HTERT RPE-1 (cell line): ENCODE results near the gene OCA2.
"Not testable (repeated sequence)": the region's sequence is repeated elsewhere in the genome, so short reads cannot be mapped to it uniquely, and the experiment has no call there.

ENCODE experiments used
- in situ Hi-C: fragments of 300-500 bp; cut with MboI; formaldehyde crosslinking; loops from 4 replicates; pipeline ENCODE4 v1.14.3; 2020; ENCODE audit warnings: low sequenced_read_pairs

The OCA2 gene

DNA sequence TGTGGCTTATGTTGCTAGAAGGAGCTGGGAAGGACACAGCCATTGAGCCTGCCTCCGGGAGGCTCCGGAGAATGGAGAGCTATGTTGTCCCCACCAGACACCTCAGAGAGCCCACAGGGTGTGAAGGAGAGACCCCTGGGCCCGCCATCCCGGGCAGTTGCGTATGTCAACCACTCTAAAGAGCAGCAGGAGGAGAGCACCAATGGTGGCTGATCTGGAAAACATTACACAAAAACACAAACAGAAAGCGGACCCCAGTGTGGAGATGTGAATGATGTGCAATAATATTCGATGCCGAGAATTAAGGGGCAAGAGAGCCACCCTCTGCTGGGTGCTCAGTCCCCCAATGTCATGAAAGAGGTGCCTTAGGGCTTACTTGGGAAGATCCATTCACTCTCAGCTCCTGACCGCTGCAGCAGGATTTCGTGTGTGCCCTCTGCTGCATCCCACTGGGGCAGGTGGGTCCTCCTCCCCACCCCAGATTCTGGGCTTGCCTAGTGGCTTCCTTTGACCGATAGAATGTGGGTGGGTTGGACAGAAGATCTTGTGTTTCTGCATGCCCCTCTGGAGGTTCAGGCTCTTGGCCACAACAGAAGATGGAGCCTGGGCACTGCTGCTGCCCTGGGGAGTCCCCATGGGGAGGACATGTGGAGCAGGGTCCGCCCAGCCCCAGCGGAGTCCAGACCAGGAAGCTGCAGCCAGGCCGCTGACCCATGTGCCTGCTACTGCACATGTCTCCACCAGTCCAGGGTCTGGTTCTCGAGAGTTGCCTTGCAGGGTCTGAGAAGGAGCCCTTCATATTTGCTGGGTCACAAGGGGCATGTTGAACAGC, 245.3 kb downstream of the OCA2 start:
- in situ Hi-C loops, result no loop called here

DNA sequence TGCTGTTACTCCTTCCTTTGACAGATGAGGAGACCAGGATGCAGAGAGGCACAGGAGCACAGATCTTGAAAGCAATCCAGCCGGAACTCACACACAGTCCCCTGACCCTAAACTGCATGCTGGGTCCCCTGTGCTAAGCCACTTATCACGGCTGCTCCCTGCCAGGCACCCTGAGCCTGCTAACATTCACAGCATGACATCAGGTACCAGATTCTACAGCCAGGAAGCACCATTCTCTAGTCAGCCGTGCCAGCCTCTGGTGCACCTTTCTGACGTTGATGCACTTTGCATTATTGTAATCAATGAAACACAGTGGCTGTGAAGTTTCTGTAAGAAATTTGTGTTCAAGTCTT, 247.3 kb downstream of the OCA2 start:
- in situ Hi-C loops, result no loop called here

DNA sequence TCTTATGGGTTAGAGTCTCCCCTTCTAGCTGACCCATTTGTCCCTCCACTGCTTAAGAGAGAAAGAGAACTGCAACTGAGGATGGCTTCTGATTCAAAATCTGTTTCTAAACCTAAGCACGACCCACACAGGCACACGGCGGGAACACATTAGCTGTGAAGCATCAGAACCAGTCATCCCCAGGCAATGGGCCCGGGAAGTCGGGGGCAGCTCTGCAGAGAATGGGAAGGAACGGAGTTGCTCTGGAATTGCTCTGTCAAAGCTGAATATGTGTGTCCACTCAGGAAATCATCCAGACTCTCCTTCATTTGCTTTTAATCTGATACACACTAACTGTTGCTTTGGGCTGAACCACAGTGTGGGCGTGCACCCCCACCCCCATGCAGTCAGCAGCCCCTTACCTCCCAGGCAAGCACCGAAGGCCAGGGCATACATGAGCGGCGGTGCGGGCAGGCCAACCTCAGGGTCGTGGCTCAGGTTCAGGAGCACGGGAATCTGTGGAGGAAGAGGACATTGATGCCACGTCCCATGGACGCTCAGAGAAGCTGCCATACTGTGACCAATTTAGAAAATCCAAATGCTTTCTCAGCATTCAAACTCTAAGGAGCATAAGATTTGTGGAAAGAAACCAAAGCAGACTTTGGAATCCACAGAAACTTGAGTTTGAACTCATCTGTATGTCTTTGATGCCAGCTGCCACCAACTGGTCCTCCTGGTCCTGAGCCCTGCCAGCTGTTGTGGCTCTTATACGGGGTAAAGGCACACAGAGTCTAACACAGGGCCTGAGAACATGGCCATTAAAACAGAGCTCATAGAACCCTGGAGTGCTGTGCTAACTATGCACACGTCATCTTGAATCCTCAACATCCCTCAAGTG, 247.9 kb downstream of the OCA2 start:
- in situ Hi-C loops, result no loop called here

- in situ Hi-C loops, result no loop called here
Measured at GRCh38 chr15:27850050-27850449, 249.1 kb downstream of the OCA2 start.

DNA sequence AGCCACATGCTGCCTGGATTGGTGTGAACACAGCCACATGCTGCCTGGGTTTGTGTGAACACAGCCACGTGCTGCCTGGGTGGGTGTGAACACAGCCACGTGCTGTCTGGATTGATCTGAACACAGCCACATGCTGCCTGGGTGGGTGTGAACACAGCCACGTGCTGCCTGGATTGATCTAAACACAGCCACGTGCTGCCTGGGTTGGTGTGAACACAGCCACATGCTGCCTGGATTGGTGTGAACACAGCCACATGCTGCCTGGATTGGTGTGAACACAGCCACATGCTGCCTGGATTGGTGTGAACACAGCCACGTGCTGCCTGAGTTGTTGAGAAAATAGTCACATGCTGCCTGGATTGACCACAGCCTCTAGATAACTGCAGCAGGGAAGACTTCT, 250.2 kb downstream of the OCA2 start:
- in situ Hi-C loops, result not testable (repeated sequence)

GRCh38 chr15:27847775-27848710, 251.1 kb downstream of the OCA2 start:
- in situ Hi-C loops, result no loop called here

DNA sequence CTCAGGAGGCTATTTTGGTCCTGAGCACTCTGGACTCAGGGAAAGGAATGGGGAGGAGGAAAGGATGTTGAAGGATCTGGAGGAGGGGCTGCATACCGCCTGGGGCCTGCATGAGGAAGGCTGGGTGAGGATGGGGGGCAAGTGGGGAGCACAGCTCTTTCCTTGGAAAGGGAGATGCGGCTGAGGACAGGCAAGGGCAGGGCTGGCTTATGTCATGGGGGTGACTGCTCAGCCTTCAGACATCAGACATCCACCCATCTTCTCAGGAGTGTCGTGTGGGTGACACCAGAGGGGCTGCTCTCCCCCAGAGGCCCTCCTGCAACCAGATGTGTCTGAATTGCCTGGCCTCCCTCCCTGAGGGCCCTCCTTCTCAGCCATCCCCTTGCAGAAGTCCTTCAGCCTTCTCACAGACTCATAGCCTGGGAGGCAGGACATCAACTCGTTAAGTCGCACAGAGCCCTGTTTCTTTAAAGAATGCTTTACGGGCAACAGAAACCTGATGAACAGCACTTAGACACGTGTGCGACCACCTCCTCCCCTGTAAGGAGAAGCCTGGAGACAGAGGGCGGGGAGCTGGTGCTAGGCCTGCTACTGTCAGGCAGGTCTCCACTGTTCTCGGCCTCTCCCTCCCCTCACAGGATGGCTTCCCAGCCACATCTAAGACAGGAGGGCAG, 252.3 kb downstream of the OCA2 start:
- in situ Hi-C loops, result no loop called here

GRCh38 chr15:27845535-27846369, 253.4 kb downstream of the OCA2 start:
- in situ Hi-C loops, result no loop called here

DNA sequence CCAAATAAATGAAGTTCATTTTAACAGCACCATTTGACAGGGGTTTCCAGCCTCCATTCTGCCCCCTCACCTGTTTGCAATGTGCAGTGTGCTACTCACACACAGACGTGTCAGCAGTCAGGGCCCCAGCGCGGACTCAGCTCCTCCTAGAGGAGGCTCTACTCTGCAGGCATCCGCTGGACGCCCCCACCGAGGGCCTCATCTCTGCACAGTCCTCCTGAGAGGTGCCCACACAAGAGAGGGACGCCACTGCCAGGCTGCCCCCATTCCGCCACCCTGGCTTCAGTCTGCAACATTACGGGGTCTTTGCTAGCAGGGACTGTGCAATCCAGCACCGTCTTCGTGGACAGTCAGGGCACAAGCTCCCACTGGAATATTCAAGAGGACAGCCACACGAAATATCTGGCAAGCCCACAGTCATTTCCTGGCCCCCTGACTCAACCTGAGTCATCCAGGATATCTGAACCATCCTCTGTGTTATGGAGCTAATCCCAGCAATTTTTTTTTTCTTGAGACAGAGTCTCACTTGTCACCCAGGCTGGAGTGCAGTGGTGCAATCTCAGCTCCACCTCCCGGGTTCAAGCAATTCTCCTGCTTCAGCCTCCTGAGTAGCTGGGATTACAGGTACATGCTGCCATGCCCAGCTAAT, 255.0 kb downstream of the OCA2 start:
- in situ Hi-C loops, result no loop called here

DNA sequence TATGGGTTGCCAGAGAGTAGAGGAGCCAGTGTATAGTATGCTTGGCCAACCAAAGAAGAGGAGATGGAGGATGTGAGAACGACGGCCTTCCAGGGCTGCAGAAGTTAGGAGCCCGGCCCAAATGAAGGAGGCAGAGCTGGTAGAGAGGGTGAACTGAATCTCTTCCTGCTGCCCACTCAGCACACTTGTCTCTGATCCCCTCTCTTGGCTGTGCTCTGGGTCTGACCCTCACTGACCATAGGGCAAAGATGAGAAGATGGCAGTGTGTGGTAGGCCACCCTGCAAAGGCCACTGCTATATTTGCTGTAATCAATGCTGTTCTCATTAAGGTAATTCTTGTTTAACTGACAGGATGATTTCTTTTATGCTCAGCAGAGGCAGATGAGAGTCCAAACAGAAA, 256.0 kb downstream of the OCA2 start:
- in situ Hi-C loops, result no loop called here

DNA sequence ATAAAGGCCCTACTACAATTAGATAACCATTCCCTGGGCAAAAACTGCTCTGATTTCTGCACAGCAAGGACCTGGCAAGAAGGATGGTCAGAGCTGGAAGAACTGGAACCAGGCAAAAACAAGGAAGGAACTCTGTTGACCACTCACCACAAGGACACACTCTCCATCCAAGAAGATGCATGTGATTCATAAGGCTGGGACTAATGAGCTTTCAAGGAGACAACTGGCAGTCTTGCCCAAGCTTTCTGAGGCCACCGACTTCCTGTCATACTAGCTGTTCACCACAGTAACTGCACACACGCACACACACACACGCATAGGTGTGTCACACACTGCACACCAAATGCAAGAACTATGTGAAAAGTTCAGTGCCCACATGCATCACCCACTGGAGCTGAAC, 256.6 kb downstream of the OCA2 start:
- in situ Hi-C loops, result no loop called here

DNA sequence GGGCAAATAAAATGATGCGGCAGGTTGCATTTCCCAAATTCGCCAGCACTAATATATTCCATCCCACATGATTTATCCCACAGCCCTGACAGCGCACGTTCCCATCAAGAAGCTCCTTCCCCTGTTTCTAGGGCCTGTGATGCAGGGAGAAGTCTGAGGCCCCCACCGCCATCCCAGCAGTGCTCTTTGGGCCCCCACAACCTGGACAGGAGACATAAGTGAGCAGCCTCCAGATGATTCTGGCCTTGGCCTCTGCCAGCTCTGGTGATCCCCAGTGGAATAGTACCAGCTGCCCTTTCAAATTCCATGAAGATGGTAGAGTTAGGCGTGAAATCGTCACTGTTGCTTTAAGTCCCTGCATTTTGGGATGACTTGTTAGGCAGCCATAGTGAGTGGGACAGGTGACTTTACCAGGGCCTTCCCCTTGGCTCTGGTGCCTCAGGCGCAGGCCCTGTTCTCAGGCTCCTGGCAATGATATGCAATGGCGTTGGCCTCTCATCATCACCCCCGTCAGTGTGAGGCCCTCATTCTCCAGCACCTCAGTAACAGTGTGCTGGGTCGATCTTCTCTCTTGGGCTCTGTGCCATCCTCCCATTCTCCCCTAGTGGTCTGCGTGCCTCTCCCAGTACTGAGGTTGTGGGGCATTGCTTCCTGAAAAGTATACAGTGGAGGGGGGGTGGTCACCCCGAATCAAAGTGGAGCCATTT, 263.7 kb downstream of the OCA2 start:
- in situ Hi-C loops, result no loop called here

GRCh38 chr15:27834684-27835083, 264.4 kb downstream of the OCA2 start:
- in situ Hi-C loops, result no loop called here

- in situ Hi-C loops, result no loop called here
Measured at GRCh38 chr15:27833974-27834373, 265.1 kb downstream of the OCA2 start.

GRCh38 chr15:27833178-27833577, 265.9 kb downstream of the OCA2 start:
- in situ Hi-C loops, result no loop called here

- in situ Hi-C loops, result no loop called here
Measured at GRCh38 chr15:27832237-27832596, 266.9 kb downstream of the OCA2 start.

DNA sequence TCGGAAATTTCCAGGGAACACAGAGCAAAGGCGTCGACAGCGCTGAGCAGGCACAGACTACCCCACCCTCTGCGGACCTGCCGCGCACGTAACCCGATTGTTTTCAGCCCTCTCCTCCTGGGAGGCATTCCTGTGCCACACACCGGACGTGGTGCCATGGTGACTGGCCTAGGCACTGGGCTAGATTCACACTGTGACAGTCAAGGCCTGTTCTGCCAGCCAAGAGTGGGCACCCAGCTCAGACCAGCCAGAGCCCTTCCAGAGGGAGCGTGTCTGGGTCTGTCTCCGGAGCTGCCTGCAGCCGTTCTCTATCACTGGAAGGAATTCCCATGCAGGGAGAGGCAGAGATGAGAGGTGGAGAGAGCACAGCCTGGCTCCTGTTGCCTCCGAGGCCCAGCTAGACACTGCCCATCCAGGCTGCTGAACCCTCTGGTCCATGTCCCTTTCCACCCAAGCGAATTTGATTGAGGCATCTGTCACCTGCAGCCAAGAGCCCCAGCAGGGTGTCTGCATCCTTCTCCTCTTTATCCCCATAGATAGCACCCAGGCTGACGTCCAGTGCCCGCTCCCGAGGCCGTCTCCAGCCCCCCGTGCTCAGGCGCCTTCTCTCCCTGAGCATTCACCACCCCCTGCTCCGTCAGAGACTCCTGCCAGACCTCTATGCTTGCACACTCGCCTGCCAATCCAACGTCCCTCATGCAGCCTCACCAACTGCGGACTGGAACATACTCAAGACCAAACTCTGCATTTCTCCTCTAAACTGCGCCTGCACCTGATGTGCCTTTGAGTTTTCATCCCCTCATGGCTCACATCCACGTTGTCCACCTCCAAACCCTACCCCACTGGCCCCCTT, 267.5 kb downstream of the OCA2 start:
- in situ Hi-C loops, result no loop called here

DNA sequence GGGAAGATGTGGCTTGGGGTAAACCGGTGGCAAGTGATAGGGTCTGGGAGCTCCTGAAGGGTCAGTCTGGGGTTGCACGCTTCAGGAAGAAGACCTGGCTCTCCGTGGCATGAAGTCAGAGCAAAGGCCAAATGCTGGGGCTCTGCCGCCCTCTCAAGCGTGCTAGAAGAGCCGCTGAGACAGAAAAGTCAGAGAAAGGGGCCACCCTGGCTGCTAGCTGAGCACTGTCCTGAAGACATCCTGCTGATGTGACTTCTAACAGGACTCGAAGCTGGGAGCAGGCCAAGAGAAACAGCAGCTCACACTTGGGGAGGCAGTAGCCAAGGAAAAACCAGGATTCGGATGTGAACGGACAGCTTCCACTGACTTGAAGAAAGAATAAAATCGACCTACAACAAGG, 270.4 kb downstream of the OCA2 start:
- in situ Hi-C loops, result no loop called here
